GM19455 (cell line): ENCODE results near the gene TBCD.

Experiments used
- ATAC-seq: cut with Tn5 transposase; IDR thresholded peaks from one replicate; pipeline ENCODE4 v1.9.1; 2021; ENCODE audit not compliant: unreplicated experiment

The TBCD gene

GRCh38 chr17:82789806-82790205 lies 37.9 kb downstream of the TBCD start:
- no peak for ATAC-seq

- no peak for ATAC-seq
Observed at GRCh38 chr17:82790391-82790790, 38.5 kb downstream of the TBCD start.

- ATAC-seq, result no peak
Observed at GRCh38 chr17:82791532-82791931, 39.7 kb downstream of the TBCD start.

GRCh38 chr17:82793974-82794630 lies 42.2 kb downstream of the TBCD start:
- ATAC-seq, result no peak

- ATAC-seq, result no peak
Observed at GRCh38 chr17:82794781-82795482, 43.1 kb downstream of the TBCD start.

GRCh38 chr17:82795615-82796014 lies 43.8 kb downstream of the TBCD start:
- ATAC-seq, result no peak

GRCh38 chr17:82797061-82797460 lies 45.2 kb downstream of the TBCD start:
- ATAC-seq, result no peak

- no peak for ATAC-seq
Observed at GRCh38 chr17:82798752-82799151, 46.9 kb downstream of the TBCD start.

GRCh38 chr17:82799591-82799990 lies 47.7 kb downstream of the TBCD start:
- ATAC-seq, result no peak

GRCh38 chr17:82800885-82801284 lies 49.0 kb downstream of the TBCD start:
- ATAC-seq, result no peak

- ATAC-seq, result no peak
Observed at GRCh38 chr17:82801377-82801970, 49.6 kb downstream of the TBCD start.

GRCh38 chr17:82802075-82802780 lies 50.4 kb downstream of the TBCD start:
- no peak for ATAC-seq

GRCh38 chr17:82803185-82803584 lies 51.3 kb downstream of the TBCD start:
- ATAC-seq, result no peak

- ATAC-seq, result no peak
Observed at GRCh38 chr17:82803606-82804005, 51.7 kb downstream of the TBCD start.

GRCh38 chr17:82804442-82805191 lies 52.8 kb downstream of the TBCD start:
- ATAC-seq, result no peak

GRCh38 chr17:82805254-82805653 lies 53.4 kb downstream of the TBCD start:
- ATAC-seq, result no peak

- ATAC-seq, result no peak
Observed at GRCh38 chr17:82805823-82806222, 54.0 kb downstream of the TBCD start.

GRCh38 chr17:82806645-82807044 lies 54.8 kb downstream of the TBCD start:
- ATAC-seq, result no peak

GRCh38 chr17:82807101-82807500 lies 55.2 kb downstream of the TBCD start:
- ATAC-seq, result no peak

- ATAC-seq, result no peak
Observed at GRCh38 chr17:82807562-82807961, 55.7 kb downstream of the TBCD start.

GRCh38 chr17:82808006-82808405 lies 56.1 kb downstream of the TBCD start:
- no peak for ATAC-seq
